ENCODE results near the gene IFT80.
A peak's percentile ranks its signal among the peaks of the same experiment; 100 is the strongest.
"Not testable (repeated sequence)": the region's sequence is repeated elsewhere in the genome, so short reads cannot be mapped to it uniquely, and the experiment has no call there.

IFT80 gene

GRCh38 chr3:160265088-160265487, 133.9 kb downstream of the IFT80 start:
- no peak for DNase-seq (ENCODE audit: low spot score)

GRCh38 chr3:160260587-160261270, 138.3 kb downstream of the IFT80 start:
- peak; percentile 8 for DNase-seq (ENCODE audit: low spot score)

GRCh38 chr3:160259589-160259988, 139.4 kb downstream of the IFT80 start:
- no peak for DNase-seq (ENCODE audit: low spot score)

GRCh38 chr3:160257606-160258005, 141.4 kb downstream of the IFT80 start:
- no peak for DNase-seq (ENCODE audit: low spot score)

GRCh38 chr3:160253298-160253697, 145.7 kb downstream of the IFT80 start:
- DNase-seq (ENCODE audit: low spot score) = no peak

- no peak for DNase-seq (ENCODE audit: low spot score)
These were observed 151.3 kb downstream of the IFT80 start for GRCh38 chr3:160247766-160248165.

GRCh38 chr3:160245261-160245800, 153.7 kb downstream of the IFT80 start:
- no peak for DNase-seq (ENCODE audit: low spot score)

GRCh38 chr3:160240719-160241118, 158.3 kb downstream of the IFT80 start:
- DNase-seq (ENCODE audit: low spot score) = not testable (repeated sequence)

GRCh38 chr3:160232014-160232413, 167.0 kb downstream of the IFT80 start:
- DNase-seq (ENCODE audit: low spot score) = no peak

- DNase-seq (ENCODE audit: low spot score) = no peak
These were observed 171.6 kb downstream of the IFT80 start for GRCh38 chr3:160227419-160227818.

GRCh38 chr3:160226026-160226907, 172.8 kb downstream of the IFT80 start:
- DNase-seq (ENCODE audit: low spot score) = no peak

GRCh38 chr3:160225176-160226025, 173.6 kb downstream of the IFT80 start, which contains the start of gene C3orf80:
TSS of gene C3orf80 (plus strand) at chr3:160225422. CDS start at chr3:160225636, 214 bp downstream.
- DNase-seq (ENCODE audit: low spot score) = peak; percentile 61

GRCh38 chr3:160224811-160225175, 174.2 kb downstream of the IFT80 start:
- no peak for DNase-seq (ENCODE audit: low spot score)

GRCh38 chr3:160224256-160224655, 174.8 kb downstream of the IFT80 start:
- DNase-seq (ENCODE audit: low spot score) = no peak

GRCh38 chr3:160221019-160221418, 178.0 kb downstream of the IFT80 start:
- no peak for DNase-seq (ENCODE audit: low spot score)

- no peak for DNase-seq (ENCODE audit: low spot score)
These were observed 179.0 kb downstream of the IFT80 start for GRCh38 chr3:160220038-160220437.

- no peak for DNase-seq (ENCODE audit: low spot score)
These were observed 180.9 kb downstream of the IFT80 start for GRCh38 chr3:160218136-160218535.

GRCh38 chr3:160217675-160218074, 181.3 kb downstream of the IFT80 start:
- no peak for DNase-seq (ENCODE audit: low spot score)

- DNase-seq (ENCODE audit: low spot score) = no peak
These were observed 185.8 kb downstream of the IFT80 start for GRCh38 chr3:160213191-160213590.

GRCh38 chr3:160210799-160211221, 188.2 kb downstream of the IFT80 start:
- DNase-seq (ENCODE audit: low spot score) = peak; percentile 68

GRCh38 chr3:160210341-160210740, 188.7 kb downstream of the IFT80 start:
- DNase-seq (ENCODE audit: low spot score) = no peak
